OCI-LY7 (cell line): Measurements from ENCODE around the gene SNX19. TPM values are rescaled to one million over a fixed set of nuclear protein-coding genes. Genes with fewer than 3 reads are reported as not detected.
"Not testable (repeated sequence)": the region's sequence is repeated elsewhere in the genome, so short reads cannot be mapped to it uniquely, and the experiment has no call there.

Source experiments
- BruUV-seq: library from RNA; stranded (reverse); fragments of 400-500 nt; replicated peaks from 2 replicates; lab custom pipeline; 2021; lab: Mats Ljungman, UMichigan
- CTCF ChIA-PET: fragments of 300-600 bp; sonication (Branson Sonifier 250); formaldehyde crosslinking; loops from one replicate; lab custom pipeline; 2022; ENCODE audit warnings: antibody characterized with exemption; ENCODE audit not compliant: unreplicated experiment; lab: Charles Lee
- POLR2A ChIA-PET: fragments of 300-600 bp; sonication (Branson Sonifier 250); formaldehyde crosslinking; loops from one replicate; lab custom pipeline; 2022; ENCODE audit warnings: antibody characterized with exemption; lab: Charles Lee
- DNase-seq: peaks from one replicate; pipeline ENCODE4 v3.0.0-alpha.2; 2015; ENCODE audit warnings: low spot score
- H2AFZ ChIP-seq: fragments of 200-600 bp; sonication (generic), shearing (Covaris generic); 2 replicates; pipeline ENCODE4 v1.6.1; 2014; ENCODE audit warnings: mild to moderate bottlenecking, antibody characterized with exemption, low read length, moderate library complexity
- H3K27ac ChIP-seq: fragments of 200-600 bp; sonication (generic); 2 replicates; pipeline ENCODE4 v1.5.1; 2014; ENCODE audit warnings: mixed run types, low read depth, mild to moderate bottlenecking, moderate library complexity, low read length, inconsistent platforms; ENCODE audit not compliant: poor library complexity, severe bottlenecking
- H3K36me3 ChIP-seq: fragments of 200-600 bp; sonication (generic); 2 replicates; pipeline ENCODE4 v1.6.1; 2014; ENCODE audit warnings: mild to moderate bottlenecking, antibody characterized with exemption, low read length, moderate library complexity, mixed read lengths; ENCODE audit not compliant: insufficient read depth
- H3K4me1 ChIP-seq: fragments of 200-600 bp; sonication (generic); 2 replicates; pipeline ENCODE4 v1.5.1; 2014; ENCODE audit warnings: mild to moderate bottlenecking, low read length; ENCODE audit not compliant: insufficient read depth, poor library complexity, severe bottlenecking
- H3K4me2 ChIP-seq: fragments of 200-600 bp; sonication (generic); 2 replicates; pipeline ENCODE4 v1.6.1; 2014; ENCODE audit warnings: mild to moderate bottlenecking, low read length
- H3K4me3 ChIP-seq: fragments of 200-600 bp; sonication (generic); 2 replicates; pipeline ENCODE4 v1.5.1; 2014; ENCODE audit warnings: mild to moderate bottlenecking, low read depth, low read length; ENCODE audit not compliant: poor library complexity, severe bottlenecking
- H3K79me2 ChIP-seq: fragments of 200-600 bp; sonication (generic); 2 replicates; pipeline ENCODE4 v1.6.1; 2016; ENCODE audit warnings: low read depth, mild to moderate bottlenecking, low read length, moderate library complexity, mixed read lengths; ENCODE audit not compliant: insufficient read depth
- H3K9me2 ChIP-seq: fragments of 200-600 bp; sonication (generic); 2 replicates; pipeline ENCODE4 v1.6.1; 2016; ENCODE audit warnings: mild to moderate bottlenecking, low read length, mixed read lengths; ENCODE audit not compliant: insufficient read depth
- H3K9me3 ChIP-seq: fragments of 200-600 bp; sonication (generic); 2 replicates; pipeline ENCODE4 v1.6.1; 2014; ENCODE audit warnings: mild to moderate bottlenecking, mixed run types, low read length, mixed read lengths
- H4K20me1 ChIP-seq: fragments of 200-600 bp; sonication (generic); 2 replicates; pipeline ENCODE4 v1.6.1; 2014; ENCODE audit warnings: mild to moderate bottlenecking, antibody characterized with exemption, low read length, moderate library complexity, mixed read lengths; ENCODE audit not compliant: insufficient read depth
- CTCF ChIP-seq: fragments of 200-600 bp; sonication (generic); conservative IDR thresholded peaks from 2 replicates; pipeline ENCODE4 v1.5.1; 2014; ENCODE audit warnings: mild to moderate bottlenecking, antibody characterized with exemption, low read length, moderate library complexity, mixed read lengths
- EZH2phosphoT487 ChIP-seq: fragments of 200-600 bp; sonication (generic); IDR thresholded peaks from 2 replicates; pipeline ENCODE4 v1.6.1; 2018; ENCODE audit warnings: low read depth, borderline replicate concordance, mild to moderate bottlenecking, mixed run types, antibody characterized with exemption, low read length, moderate library complexity, mixed read lengths
- intact Hi-C: fragments of 100-400 bp; cut with micrococcal nuclease; formaldehyde crosslinking; loops from one replicate; pipeline ENCODE4 v1.10.0; 2022; ENCODE audit not compliant: unreplicated experiment
- total RNA-seq, 2 experiments: library from RNA; depleted of rRNA in 1 of 2; stranded (reverse); fragments of >200 nt in 1 of 2; shearing (Covaris generic) in 1 of 2; gene quantifications; 2 replicates each; pipeline ENCODE4 v1.2.3, GENCODE V29; 2014 to 2022

Gene SNX19
- total RNA-seq, 2 experiments from 2014 or later, result 35.0 to 35.8 TPM

GRCh38 chr11:130859886-130860285 is 56.4 kb downstream of the SNX19 start:
- H3K27ac ChIP-seq, result no peak overlapping the region
- no peaks in the 10 kb centered on the region for H3K9me2 ChIP-seq
- TF ChIP-seq CTCF (no peak), EZH2phosphoT487 (no peak)
- H3K79me2 ChIP-seq, result no peaks in the 10 kb centered on the region
- peaks cover 4% of the 10 kb centered on the region for H3K4me1 ChIP-seq
- no peak overlapping the region for H3K4me2 ChIP-seq
- no TSS peak for BruUV-seq
- DNase-seq, result no peak
- no peak overlapping the region for H3K4me3 ChIP-seq
- H4K20me1 ChIP-seq, result no peaks in the 10 kb centered on the region
- H3K36me3 ChIP-seq, result no peaks in the 10 kb centered on the region
- intact Hi-C loops, result no loop called here
- H2AFZ ChIP-seq, result no peak overlapping the region
- ChIA-PET CTCF (interaction anchor here (0.5 kb wide), 1 partner anchor 427 kb away, joined by 3 read pairs; no protein-coding TSS in a partner anchor), POLR2A (no interaction called here)
- no peaks in the 10 kb centered on the region for H3K9me3 ChIP-seq

GRCh38 chr11:130858215-130858614 is 58.1 kb downstream of the SNX19 start:
- no peak overlapping the region for H3K4me2 ChIP-seq
- H3K9me2 ChIP-seq, result no peaks in the 10 kb centered on the region
- no TSS peak for BruUV-seq
- no peaks in the 10 kb centered on the region for H3K9me3 ChIP-seq
- no peak overlapping the region for H3K4me3 ChIP-seq
- no peaks in the 10 kb centered on the region for H4K20me1 ChIP-seq
- intact Hi-C loops, result no loop called here
- ChIA-PET CTCF (no interaction called here), POLR2A (interaction anchor here (0.7 to 1.2 kb wide), 2 partner anchors 9 to 12 kb away, joined by 3 read pairs; no protein-coding TSS in a partner anchor)
- no peaks in the 10 kb centered on the region for H3K36me3 ChIP-seq
- peaks cover 15% of the 10 kb centered on the region for H3K4me1 ChIP-seq
- peak; percentile 40 for DNase-seq
- H3K27ac ChIP-seq, result no peak overlapping the region
- H2AFZ ChIP-seq, result peak overlapping the region; percentile 88
- H3K79me2 ChIP-seq, result no peaks in the 10 kb centered on the region
- TF ChIP-seq EZH2phosphoT487, result no peak
- TF ChIP-seq CTCF, result no peak

GRCh38 chr11:130855707-130856106 is 60.6 kb downstream of the SNX19 start:
- H3K4me1 ChIP-seq, result peaks cover 15% of the 10 kb centered on the region
- H3K79me2 ChIP-seq, DNase-seq, CTCF ChIA-PET, H3K9me3 ChIP-seq, POLR2A ChIA-PET, BruUV-seq, H3K27ac ChIP-seq, H3K36me3 ChIP-seq, H3K4me3 ChIP-seq, H2AFZ ChIP-seq, H4K20me1 ChIP-seq, intact Hi-C loops, H3K9me2 ChIP-seq, H3K4me2 ChIP-seq: not testable (repeated sequence)
